ENCODE results near the gene ITGB3BP. TPM values are rescaled to one million over a fixed set of nuclear protein-coding genes. Genes with fewer than 3 reads are reported as not detected.

ITGB3BP gene
- total RNA-seq, 1 donor: 18.1 TPM

DNA sequence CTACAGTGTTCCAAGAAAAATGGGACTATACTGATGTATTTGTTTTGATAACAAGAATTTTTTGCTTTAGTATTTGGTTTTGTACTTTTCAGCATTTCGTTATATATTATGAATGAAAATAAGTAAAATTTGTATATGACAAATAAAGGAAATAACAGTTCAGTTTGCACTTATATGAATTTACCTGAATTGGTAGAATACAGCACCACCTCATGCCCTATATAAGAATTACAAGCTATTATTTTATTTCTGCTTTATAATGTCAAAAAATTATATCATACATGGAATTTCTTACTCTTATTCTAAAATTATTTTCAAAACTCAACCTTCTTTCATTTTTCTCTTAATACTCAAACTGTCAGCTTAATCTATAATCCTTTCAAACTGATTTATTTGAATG is 14.9 kb upstream of the ITGB3BP start:
- DNase-seq (ENCODE audit: low read depth): peak; percentile 13
- TF ChIP-seq, protein P1, sequence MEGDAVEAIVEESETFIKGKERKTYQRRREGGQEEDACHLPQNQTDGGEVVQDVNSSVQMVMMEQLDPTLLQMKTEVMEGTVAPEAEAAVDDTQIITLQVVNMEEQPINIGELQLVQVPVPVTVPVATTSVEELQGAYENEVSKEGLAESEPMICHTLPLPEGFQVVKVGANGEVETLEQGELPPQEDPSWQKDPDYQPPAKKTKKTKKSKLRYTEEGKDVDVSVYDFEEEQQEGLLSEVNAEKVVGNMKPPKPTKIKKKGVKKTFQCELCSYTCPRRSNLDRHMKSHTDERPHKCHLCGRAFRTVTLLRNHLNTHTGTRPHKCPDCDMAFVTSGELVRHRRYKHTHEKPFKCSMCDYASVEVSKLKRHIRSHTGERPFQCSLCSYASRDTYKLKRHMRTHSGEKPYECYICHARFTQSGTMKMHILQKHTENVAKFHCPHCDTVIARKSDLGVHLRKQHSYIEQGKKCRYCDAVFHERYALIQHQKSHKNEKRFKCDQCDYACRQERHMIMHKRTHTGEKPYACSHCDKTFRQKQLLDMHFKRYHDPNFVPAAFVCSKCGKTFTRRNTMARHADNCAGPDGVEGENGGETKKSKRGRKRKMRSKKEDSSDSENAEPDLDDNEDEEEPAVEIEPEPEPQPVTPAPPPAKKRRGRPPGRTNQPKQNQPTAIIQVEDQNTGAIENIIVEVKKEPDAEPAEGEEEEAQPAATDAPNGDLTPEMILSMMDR (IDR thresholded peaks at IDR 0.05; ENCODE audit: insufficient read depth, low read depth, low read length): peak; percentile 30
- H3K4me3 ChIP-seq (ENCODE audit: low read depth, low read length): no peak overlapping the region

DNA sequence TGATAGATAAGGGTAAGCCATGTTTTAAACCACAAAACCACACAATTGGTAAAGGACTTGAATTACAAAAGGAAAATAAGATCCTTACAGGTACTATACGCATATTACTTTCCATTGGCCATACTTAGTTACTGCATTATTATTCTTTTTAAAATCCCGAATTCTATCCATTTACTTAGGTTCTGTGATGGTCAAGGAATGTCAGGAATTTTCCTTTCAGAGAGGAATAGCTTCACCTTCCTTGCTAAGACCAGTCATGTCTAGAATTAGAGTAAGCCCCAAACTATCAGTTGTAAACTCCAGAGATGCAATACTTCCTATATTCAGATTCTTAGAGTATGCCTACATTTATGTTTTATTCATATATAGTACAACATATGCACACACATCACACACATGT is 14.0 kb upstream of the ITGB3BP start:
- no peak overlapping the region for H3K4me3 ChIP-seq (ENCODE audit: low read depth, low read length)
- TF ChIP-seq, protein P1 (IDR thresholded peaks at IDR 0.05; ENCODE audit: insufficient read depth, low read depth, low read length): no peak
- no peak for DNase-seq (ENCODE audit: low read depth)

DNA sequence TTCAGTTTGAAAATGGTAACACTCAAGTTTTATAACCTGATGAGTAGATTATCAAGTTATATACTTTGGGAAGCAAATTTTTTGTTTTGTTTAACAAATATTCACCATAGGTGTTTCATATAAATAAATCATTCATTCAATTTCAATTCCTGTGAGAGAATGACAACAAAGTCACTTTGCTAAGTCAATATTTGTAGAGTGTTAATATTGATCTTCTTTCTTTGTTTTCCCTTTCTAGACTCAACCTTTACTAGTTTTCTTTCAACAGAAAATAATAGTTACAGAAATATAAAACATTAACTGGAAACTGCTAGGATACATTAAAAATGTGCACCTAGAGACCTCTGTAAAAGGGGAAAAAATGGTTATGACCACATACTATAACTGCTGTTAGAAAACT is 11.4 kb upstream of the ITGB3BP start:
- H3K4me3 ChIP-seq (ENCODE audit: low read depth, low read length): no peak overlapping the region
- TF ChIP-seq, protein P1 (IDR thresholded peaks at IDR 0.05; ENCODE audit: insufficient read depth, low read depth, low read length): no peak
- DNase-seq (ENCODE audit: low read depth): no peak

DNA sequence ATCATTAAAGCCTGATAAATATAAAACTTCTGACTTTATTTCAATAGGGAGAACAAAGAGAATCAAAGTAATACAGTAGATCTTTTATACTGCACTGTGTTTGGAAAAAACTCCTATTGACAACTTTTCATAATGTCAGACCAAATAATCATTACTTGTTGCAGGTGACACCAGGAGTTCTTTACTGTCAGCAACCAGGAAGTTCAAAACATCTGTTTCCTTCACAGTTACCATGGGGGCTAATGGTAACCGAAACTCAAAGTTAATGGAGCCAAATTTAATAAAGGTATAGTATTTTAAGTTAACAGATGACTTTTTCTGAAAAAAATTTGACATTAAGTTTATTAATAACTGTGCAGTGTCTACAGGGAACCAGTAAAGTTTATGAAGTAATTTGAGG is 10.9 kb upstream of the ITGB3BP start:
- TF ChIP-seq, protein P1 (IDR thresholded peaks at IDR 0.05; ENCODE audit: insufficient read depth, low read depth, low read length): no peak
- no peak for DNase-seq (ENCODE audit: low read depth)
- H3K4me3 ChIP-seq (ENCODE audit: low read depth, low read length): no peak overlapping the region

DNA sequence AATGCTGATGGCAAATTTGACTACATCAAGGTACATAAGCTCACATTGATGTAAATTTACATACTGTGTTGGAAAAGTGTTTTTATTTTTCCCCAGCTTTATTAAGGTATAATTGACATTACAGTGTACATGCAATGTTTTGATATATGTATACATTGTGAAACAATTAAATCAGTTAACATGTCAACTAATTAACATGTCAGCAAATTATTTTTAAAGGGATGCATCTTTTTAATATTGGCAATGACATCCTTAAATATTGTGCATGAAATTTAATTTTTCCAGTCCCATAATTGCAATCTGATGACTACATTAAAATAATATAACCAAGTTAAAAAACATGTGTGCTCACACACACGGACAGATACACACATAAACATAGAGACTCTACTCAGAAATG is 9.7 kb upstream of the ITGB3BP start:
- no peak for DNase-seq (ENCODE audit: low read depth)
- no peak overlapping the region for H3K4me3 ChIP-seq (ENCODE audit: low read depth, low read length)
- TF ChIP-seq, protein P1 (IDR thresholded peaks at IDR 0.05; ENCODE audit: insufficient read depth, low read depth, low read length): no peak

DNA sequence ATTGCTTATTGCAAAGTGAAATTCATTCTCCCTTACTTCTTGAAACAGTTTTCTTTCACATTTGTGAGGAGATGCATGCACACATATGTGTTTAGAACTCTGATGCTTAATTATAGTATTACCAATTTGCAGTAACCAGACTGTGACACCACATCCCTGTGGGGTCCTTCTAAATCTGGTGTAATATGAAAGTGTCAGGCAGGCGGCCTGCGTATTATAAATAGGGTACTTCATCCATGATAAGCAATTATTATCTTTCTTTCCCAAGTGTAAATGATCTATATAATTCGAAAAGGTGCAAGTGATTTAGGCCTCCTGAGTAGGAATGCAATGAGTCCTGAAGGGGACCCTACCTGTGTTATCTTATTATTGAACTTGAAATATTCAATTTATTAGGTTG is 1.2 kb upstream of the ITGB3BP start:
- DNase-seq (ENCODE audit: low read depth): no peak
- TF ChIP-seq, protein P1 (IDR thresholded peaks at IDR 0.05; ENCODE audit: insufficient read depth, low read depth, low read length): no peak
- H3K4me3 ChIP-seq (ENCODE audit: low read depth, low read length): peak overlapping the region; percentile 85

DNA sequence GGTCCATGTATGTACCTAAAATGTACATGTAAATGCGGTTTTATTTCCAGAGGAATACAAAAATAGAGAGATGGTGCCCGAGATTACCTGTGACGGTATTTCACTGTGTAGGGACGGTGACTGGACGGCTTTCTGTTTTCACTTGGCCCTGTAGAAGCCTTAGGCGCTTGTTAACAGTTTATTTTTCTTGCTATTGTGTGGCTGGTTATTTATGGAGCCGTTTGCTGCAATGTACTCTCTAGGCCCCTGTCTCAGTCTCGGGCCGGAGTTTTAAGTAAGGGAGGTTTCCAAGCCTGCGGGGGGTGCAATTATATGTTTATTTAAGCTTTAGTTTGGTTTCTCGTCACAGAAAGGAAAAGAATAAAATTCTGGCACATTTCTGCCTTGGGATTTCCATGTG is 713 bp upstream of the ITGB3BP start:
- H3K4me3 ChIP-seq (ENCODE audit: low read depth, low read length): peak overlapping the region; percentile 85
- TF ChIP-seq, protein P1 (IDR thresholded peaks at IDR 0.05; ENCODE audit: insufficient read depth, low read depth, low read length): no peak
- no peak for DNase-seq (ENCODE audit: low read depth)

Data from fibroblast of villous mesenchyme (primary cell).